Urinary bladder (tissue), 4 donors: Measurements from ENCODE around the gene TRIM72. TPM values are rescaled to one million over a fixed set of nuclear protein-coding genes. Genes with fewer than 3 reads are reported as not detected.
"Not testable (repeated sequence)": the region's sequence is repeated elsewhere in the genome, so short reads cannot be mapped to it uniquely, and the experiment has no call there.

Source experiments
- DNase-seq: peaks from one replicate; pipeline ENCODE4 v3.0.0-alpha.2; 2015; ENCODE audit errors: extremely low spot score
- H3K27ac ChIP-seq: one replicate; pipeline ENCODE4 v1.5.1; 2013; ENCODE audit warnings: low read depth, mild to moderate bottlenecking, moderate library complexity
- H3K36me3 ChIP-seq: one replicate; pipeline ENCODE4 v1.6.1; 2013; ENCODE audit warnings: mild to moderate bottlenecking, moderate library complexity; ENCODE audit not compliant: insufficient read depth
- H3K4me1 ChIP-seq: one replicate; pipeline ENCODE4 v1.6.1; 2013; ENCODE audit warnings: mild to moderate bottlenecking, moderate library complexity; ENCODE audit not compliant: insufficient read depth
- H3K4me3 ChIP-seq: one replicate; pipeline ENCODE4 v1.5.1; 2013; ENCODE audit warnings: low read depth, low read length
- WGBS: extraction: QIAGEN DNeasy Blood & Tissue Kit; methylation state at CpG from one replicate; pipeline ENCODE4 v1.1.7; 2013; 5-methylcytosine and 5-hydroxymethylcytosine counted together
- polyA plus RNA-seq: library from polyadenylated mRNA; stranded (reverse); fragments of 200-250 nt; gene quantifications from one replicate; pipeline ENCODE4 v1.2.3, GENCODE V29; 2013
- total RNA-seq: library from RNA; depleted of rRNA; stranded (reverse); fragments of >200 nt; gene quantifications from one replicate; pipeline ENCODE4 v1.2.3, GENCODE V29; 2014
- donor health status: healthy with polysubstance abuse.
- donor health status: healthy.

Gene TRIM72
- total and polyA plus RNA-seq, 2 donors, result 0.05 to 2.5 TPM

DNA sequence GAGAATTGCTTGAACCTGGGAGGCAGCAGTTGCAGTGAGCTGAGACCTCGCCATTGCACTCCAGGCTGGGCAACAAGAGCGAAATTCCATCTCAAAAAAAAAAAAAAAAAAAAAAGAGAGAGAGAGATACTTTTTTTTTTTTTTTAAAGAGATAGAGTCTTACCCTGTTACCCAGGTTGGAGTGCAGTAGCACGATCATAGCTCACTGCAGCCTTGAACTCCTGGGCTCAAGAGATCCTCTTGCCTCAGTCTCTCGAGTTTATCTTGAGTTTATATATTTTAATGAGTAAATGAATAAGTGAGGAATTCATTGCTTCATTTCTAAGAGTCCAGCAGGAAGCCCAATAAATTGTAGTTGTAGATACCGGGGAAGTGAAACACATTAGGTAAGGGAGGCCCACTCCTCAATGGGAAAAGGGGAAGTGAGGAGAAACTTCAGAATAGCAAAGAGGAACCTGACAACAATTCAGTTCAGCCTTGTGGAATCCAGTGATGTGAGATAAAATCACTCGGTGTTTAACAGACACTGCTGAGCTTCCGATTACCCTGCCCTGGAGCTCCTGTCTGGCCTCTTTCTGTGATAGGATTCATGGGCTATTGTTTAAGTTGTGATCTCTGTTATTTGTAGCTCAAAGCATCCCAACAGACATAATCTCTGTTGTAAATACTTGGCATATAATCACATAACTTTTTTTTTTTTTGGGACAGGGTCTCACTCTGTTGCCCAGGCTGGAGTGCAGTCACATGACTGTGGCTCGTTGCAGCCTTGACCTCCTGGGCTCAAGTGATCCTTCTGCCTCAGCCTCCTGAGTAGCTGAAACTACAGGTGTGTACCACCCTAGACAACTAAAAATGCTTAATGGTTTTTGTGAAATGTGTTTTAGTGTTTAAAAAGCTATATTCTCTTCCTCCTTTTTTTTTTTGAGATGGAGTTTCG is 30.1 kb downstream of the TRIM72 start:
- Histone ChIP-seq H3K27ac (no peak overlapping the region), H3K4me1 (no peaks in the 10 kb centered on the region), H3K36me3 (no peaks in the 10 kb centered on the region), H3K4me3 (no peak overlapping the region)
- 54% methylated on average over 9 of the region's 9 CpGs for WGBS
- no peak for DNase-seq

DNA sequence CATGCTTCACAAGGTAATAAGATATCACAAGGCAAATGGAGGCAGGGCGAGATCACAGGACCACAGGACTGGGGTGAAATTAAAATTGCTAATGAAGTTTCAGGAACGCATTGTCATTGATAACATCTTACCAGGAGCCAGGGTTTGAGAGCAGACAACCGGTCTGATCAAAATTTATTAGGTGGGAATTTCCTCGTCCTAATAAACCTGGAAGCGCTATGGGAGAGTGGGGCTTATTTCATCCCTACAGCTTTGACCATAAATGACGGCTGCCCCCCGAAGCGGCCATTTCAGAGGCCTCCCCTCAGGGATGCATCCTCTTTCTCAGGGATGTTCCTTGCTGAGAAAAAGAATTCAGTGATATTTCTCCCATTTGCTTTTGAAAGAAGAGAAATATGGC is 31.7 kb downstream of the TRIM72 start:
- DNase-seq, H3K27ac ChIP-seq, H3K4me1 ChIP-seq, H3K4me3 ChIP-seq, H3K36me3 ChIP-seq: not testable (repeated sequence)
- WGBS, result 26% methylated on average over 8 of the region's 8 CpGs

DNA sequence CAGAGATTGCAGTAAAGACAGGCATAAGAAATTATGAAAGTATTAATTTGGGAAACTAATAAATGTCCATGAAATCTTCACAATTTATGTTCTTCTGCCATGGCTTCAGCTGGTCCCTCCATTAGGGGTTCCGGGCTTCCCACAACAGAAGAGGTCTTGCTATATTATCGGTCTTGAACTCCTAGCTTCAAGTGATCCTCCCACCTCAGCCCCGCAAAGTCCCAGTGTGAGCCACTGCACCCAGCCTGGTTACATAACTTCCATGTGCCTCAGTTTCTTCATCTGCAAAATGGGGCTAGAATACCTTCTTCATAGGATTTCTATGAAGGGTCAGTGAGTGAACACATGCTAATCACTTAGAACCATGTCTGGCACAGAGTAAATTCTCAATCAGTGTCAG is 32.4 kb downstream of the TRIM72 start:
- no peaks in the 10 kb centered on the region for H3K4me1 ChIP-seq
- no peak overlapping the region for H3K4me3 ChIP-seq
- 89% methylated on average over 3 of the region's 3 CpGs for WGBS
- H3K27ac ChIP-seq, result no peak overlapping the region
- H3K36me3 ChIP-seq, result no peaks in the 10 kb centered on the region
- DNase-seq, result no peak

DNA sequence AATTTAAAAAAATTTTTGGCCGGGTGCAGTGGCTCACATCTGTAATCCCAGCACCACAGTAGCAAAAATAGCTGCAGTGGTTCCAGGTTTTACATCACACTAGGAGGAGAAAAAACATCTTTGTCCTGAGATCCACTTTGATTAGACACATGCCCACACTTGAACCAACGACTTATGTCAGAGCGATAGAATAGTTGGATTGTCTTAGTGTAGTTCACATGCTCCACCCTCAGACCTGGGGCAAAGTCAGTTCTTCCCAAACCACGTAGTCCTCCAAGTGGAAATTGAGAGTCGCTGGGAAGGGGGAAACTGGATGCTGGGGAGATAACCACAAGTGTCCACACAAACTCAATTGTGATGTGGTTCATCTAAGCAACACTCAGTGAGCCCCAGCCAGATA is 34.4 kb downstream of the TRIM72 start:
- Histone ChIP-seq H3K36me3 (no peaks in the 10 kb centered on the region), H3K27ac (no peak overlapping the region), H3K4me3 (no peak overlapping the region), H3K4me1 (no peaks in the 10 kb centered on the region)
- 78% methylated on average over 5 of the region's 5 CpGs for WGBS
- DNase-seq, result no peak

DNA sequence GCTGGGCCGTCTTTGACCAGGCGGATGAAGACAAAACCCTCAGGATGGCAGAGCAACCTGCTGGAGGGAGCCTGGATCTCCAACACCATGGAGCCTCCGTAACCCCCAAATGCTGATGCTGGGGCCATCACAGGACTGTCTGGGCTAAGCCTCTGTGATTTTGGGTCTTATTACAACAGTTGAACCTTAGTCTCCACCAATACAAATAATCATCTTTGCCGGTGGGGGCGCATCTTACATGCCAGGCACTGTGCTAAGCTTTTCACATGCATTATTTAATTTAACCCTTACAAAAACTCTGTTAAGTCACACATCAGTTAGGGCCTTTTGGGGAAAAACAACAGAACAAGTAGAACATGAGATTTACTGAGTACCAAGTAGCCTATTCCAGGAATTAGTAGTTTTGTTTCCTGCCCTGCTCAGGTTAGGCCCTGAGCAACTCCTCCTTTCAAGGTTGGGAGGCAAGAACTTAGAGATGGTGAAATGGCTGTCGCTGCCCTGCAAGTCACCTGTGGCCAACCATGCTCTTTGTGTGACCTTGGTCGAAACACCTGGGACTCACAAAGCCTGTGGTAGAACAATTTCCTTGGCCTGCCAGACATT is 37.0 kb downstream of the TRIM72 start:
- H3K4me1 ChIP-seq, result no peaks in the 10 kb centered on the region
- WGBS, result 90% methylated on average over 7 of the region's 7 CpGs
- no peak for DNase-seq
- no peak overlapping the region for H3K4me3 ChIP-seq
- no peaks in the 10 kb centered on the region for H3K36me3 ChIP-seq
- no peak overlapping the region for H3K27ac ChIP-seq

DNA sequence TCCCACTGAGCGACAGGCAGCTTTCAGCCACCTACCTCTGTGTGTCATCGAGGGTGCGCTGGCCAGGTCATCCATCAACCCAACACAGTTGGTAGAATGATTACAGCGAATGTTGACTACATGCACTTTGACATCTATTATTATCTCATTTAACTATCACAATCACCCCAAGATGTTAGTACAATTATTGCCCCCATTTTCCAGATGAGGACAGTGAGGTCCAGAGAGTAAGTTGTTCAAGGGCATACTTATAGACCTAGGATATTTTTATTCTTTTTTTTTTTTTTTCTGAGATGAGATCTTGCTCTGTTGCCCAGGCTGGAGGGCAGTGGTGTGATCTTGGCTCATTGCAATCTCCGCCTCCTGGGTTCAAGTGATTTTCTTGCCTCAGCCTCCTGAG is 37.5 kb downstream of the TRIM72 start:
- no peak overlapping the region for H3K4me3 ChIP-seq
- H3K36me3 ChIP-seq, result no peaks in the 10 kb centered on the region
- no peak overlapping the region for H3K27ac ChIP-seq
- no peaks in the 10 kb centered on the region for H3K4me1 ChIP-seq
- 95% methylated on average over 5 of the region's 5 CpGs for WGBS
- DNase-seq, result no peak

DNA sequence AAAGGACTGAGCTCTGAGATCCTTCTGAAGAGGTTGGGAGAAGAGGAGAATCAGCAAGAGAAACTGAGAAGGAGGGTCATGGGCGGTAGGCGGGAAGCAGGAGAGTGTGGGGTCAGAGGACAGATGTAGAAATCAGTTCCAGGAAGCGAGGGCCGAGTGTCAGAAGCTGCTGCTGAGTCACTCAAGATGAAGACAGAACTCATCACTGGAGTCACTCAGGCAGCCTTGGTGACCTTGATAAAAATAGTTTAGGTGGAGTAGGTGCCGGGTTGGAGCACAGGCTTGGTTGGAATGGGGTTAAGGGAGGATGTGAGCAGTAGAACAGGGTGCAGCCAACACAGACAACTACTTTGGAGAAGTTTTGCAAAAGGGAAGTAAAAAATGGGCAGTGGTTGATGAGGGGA is 39.7 kb downstream of the TRIM72 start:
- no peak for DNase-seq
- Histone ChIP-seq H3K4me3 (no peak overlapping the region), H3K4me1 (no peaks in the 10 kb centered on the region), H3K27ac (no peak overlapping the region), H3K36me3 (no peaks in the 10 kb centered on the region)
- WGBS, result 47% methylated on average over 5 of the region's 5 CpGs

DNA sequence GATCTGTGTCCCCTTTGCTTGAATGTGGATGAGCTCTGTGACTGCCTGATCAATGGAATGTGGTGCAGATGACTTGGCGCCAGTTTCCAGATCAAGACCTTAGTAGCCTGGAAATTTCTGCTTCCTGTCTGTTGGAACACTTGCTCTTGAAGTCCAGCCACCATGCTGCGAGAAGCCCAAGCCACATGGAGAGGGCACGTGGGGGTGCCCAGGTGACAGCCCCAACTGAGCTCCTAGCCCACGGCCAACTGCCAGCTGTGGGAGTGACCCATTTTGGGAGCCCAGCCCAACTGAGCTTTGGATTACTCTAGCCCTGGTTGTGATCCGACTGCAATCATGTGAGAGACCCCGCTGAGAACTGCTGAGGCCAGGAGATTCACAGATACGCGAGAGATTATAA is 42.5 kb downstream of the TRIM72 start:
- Histone ChIP-seq H3K36me3 (no peaks in the 10 kb centered on the region), H3K4me1 (no peaks in the 10 kb centered on the region), H3K4me3 (no peak overlapping the region), H3K27ac (no peak overlapping the region)
- no peak for DNase-seq
- WGBS, result 79% methylated on average over 8 of the region's 8 CpGs

DNA sequence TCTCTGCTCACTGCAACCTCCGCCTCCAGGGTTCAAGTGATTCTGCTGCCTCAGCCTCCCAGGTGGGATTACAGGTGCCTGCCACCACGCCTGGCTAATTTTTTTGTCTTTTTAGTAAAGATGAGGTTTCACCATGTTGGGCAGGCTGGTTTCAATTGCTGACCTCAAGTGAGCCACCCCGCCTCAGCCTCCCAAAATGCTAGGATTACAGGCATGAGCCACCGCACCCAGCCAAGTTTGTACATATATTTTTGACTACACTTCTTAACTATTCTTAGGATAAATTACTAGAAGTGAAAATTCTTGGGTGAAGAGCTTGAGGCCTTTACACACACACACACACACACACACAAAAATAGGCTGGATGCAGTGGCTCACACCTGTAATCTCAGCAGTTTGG is 44.4 kb downstream of the TRIM72 start:
- WGBS, result 82% methylated on average over 4 of the region's 4 CpGs
- H3K4me1 ChIP-seq, result no peaks in the 10 kb centered on the region
- DNase-seq, result no peak
- no peaks in the 10 kb centered on the region for H3K36me3 ChIP-seq
- no peak overlapping the region for H3K4me3 ChIP-seq
- H3K27ac ChIP-seq, result no peak overlapping the region

DNA sequence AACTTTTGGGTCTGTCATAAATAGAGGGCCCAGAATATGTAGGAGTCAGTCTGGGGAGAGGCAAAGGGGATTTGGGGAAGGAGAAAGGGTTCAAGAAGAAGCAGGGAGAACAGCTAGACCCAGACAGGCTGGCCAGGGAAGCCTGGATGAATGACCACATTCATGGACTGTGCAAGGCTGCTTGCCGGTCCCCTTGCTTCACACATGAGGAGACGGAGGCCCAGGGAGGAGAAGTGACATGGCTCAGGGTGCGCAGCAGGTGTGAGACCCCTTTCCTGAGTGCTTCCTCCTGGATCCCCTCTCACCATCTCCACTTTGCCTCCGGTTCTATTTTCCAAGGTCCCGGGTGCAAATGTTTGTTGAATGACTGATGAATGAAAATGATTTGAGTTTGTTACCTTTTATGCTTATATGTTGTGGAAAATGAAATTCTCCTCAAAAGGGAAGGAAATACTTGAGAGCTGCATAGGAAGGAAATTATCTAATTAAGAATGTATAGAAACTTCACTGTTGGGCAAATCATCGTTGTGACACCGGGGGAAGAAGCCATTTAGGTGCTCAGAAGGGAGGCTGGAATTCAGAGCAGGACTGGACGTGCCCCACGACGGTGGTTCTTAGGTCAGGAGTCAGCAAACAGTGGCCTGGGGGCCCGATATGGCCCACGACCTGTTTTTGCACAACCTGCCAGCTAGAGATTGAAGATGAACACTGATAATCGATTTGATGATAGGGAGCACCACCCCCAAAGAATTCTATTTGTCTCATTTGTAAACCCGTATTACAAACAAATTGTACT is 46.4 kb downstream of the TRIM72 start:
- H3K4me3 ChIP-seq, result no peak overlapping the region
- WGBS, result 64% methylated on average over 14 of the region's 14 CpGs
- no peak for DNase-seq
- H3K36me3 ChIP-seq, result no peaks in the 10 kb centered on the region
- H3K4me1 ChIP-seq, result no peaks in the 10 kb centered on the region
- H3K27ac ChIP-seq, result no peak overlapping the region

DNA sequence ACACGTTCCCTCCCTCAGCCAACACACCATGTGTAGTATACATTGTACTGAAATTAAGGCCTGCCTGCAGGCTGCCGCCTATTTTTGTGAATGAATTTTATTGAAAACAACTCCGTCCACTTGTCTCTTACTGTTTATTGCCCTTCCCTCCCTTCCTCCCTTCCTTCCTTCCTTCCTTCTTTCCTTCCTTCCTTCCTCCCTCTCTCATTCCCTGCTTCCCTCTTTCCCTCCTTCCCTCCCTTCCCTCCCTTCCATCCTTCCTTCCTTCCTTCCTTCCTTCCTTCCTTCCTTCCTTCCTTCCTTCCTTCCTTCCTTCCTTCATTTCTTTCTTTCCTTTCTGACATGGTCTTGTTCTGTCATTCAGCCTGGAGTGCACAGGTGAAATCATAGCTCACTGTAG is 48.2 kb downstream of the TRIM72 start:
- Histone ChIP-seq H3K27ac (no peak overlapping the region), H3K4me3 (no peak overlapping the region), H3K4me1 (no peaks in the 10 kb centered on the region), H3K36me3 (no peaks in the 10 kb centered on the region)
- no peak for DNase-seq
- 71% methylated on average over 3 of the region's 3 CpGs for WGBS

DNA sequence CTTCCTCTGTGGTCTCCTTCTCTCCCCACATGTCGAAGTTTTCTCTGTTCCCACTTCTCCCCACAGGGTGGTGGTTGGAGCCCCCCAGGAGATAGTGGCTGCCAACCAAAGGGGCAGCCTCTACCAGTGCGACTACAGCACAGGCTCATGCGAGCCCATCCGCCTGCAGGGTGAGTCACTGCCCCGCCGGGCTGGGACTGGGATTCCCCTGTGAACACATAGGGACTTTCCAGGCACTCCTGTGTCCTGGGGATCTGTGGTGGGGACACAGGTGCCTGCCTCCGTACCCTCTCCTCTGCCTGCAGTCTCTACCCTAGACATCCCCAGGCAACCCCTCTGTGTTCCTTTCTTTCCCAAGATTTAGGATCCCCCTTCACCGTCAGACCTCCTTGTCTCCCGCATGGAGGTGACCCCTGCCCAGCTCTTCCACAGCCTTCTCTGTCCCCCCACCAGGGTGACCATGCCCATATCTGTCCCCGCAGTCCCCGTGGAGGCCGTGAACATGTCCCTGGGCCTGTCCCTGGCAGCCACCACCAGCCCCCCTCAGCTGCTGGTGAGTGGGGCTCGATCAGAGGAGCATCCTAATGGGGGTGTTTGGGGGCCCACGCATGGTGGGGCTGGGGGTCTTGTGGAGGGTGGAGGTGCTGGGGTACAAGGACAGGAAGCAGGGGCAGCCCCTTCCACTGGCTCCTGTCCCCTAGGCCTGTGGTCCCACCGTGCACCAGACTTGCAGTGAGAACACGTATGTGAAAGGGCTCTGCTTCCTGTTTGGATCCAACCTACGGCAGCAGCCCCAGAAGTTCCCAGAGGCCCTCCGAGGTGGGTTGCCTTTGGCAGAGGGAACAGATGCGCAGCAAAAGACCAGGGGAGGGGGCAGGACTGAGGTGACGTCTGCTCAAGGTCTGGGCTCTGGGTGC is 51.7 kb downstream of the TRIM72 start:
- no peaks in the 10 kb centered on the region for H3K36me3 ChIP-seq
- H3K4me3 ChIP-seq, result no peak overlapping the region
- H3K27ac ChIP-seq, result no peak overlapping the region
- no peaks in the 10 kb centered on the region for H3K4me1 ChIP-seq
- no peak for DNase-seq
- WGBS, result 59% methylated on average over 20 of the region's 20 CpGs
